ENCODE results near the gene S100A8. TPM values are rescaled to one million over a fixed set of nuclear protein-coding genes. Genes with fewer than 3 reads are reported as not detected.

S100A8 gene
- total RNA-seq, 2 donors from 2014 or later = 1.5 to 5.6 TPM

DNA sequence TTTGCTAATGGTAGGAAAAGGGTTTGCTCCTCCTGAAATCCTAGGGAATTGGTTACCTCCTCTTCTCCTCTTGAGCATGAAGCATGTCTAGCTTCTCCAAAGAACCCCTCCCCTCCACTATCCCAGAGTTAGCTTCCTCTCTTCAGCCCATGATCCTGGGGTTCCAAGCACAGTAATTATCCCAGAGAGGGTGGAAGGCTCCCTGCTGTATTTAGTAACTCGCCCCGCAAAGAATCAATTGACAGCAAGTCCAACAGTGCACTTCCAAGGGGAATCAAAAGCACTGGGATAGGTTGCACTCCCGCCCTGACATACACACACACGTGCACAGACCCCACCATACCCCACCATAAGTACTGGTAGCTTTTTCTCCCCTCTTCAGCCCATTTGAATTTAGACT, 3.1 kb downstream of the S100A8 start:
- Histone ChIP-seq H3K36me3 (no peaks in the 10 kb centered on the region), H3K4me3 (no peak overlapping the region), H3K27me3 (replicated peaks; ENCODE audit: insufficient read depth) (no peaks in the 10 kb centered on the region), H3K4me1 (replicated peaks) (no peaks in the 10 kb centered on the region), H3K27ac (no peak overlapping the region), H3K9me3 (no peaks in the 10 kb centered on the region)
- 85% methylated on average over 4 of the region's 4 CpGs for WGBS
- intact Hi-C loops (cut with DNase I) = no loop called here
- no peak for DNase-seq (ENCODE audit: low spot score)
- TF ChIP-seq POLR2A (IDR thresholded peaks at IDR 0.05) (no peak), POLR2AphosphoS5 (IDR thresholded peaks at IDR 0.05) (no peak)
- TF ChIP-seq, protein P1, sequence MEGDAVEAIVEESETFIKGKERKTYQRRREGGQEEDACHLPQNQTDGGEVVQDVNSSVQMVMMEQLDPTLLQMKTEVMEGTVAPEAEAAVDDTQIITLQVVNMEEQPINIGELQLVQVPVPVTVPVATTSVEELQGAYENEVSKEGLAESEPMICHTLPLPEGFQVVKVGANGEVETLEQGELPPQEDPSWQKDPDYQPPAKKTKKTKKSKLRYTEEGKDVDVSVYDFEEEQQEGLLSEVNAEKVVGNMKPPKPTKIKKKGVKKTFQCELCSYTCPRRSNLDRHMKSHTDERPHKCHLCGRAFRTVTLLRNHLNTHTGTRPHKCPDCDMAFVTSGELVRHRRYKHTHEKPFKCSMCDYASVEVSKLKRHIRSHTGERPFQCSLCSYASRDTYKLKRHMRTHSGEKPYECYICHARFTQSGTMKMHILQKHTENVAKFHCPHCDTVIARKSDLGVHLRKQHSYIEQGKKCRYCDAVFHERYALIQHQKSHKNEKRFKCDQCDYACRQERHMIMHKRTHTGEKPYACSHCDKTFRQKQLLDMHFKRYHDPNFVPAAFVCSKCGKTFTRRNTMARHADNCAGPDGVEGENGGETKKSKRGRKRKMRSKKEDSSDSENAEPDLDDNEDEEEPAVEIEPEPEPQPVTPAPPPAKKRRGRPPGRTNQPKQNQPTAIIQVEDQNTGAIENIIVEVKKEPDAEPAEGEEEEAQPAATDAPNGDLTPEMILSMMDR (IDR thresholded peaks at IDR 0.05) = no peak

DNA sequence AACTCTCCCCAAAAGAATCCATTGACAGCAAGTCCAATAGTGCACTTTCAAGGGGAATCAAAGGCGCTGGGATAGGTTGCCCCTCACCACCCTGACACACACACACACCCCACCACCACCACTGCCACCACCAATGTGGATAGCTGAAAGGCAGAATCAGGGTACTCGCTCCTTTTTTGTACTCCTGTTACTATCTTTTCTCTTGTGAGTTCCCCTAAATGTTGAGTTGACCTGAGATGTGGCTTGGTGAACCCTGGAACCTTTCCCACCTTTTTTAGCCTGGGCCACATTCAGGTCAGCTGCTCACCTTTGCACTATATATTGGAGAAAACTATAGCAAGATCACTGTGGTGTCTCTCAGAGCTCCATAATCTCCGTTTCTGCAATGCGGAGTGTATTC, 3.9 kb downstream of the S100A8 start:
- 97% methylated on average over 4 of the region's 4 CpGs for WGBS
- no peak overlapping the region for H3K27ac ChIP-seq
- TF ChIP-seq POLR2A (IDR thresholded peaks at IDR 0.05) = no peak
- no peak for TF ChIP-seq POLR2AphosphoS5 (IDR thresholded peaks at IDR 0.05)
- TF ChIP-seq, protein P1 (IDR thresholded peaks at IDR 0.05) = no peak

DNA sequence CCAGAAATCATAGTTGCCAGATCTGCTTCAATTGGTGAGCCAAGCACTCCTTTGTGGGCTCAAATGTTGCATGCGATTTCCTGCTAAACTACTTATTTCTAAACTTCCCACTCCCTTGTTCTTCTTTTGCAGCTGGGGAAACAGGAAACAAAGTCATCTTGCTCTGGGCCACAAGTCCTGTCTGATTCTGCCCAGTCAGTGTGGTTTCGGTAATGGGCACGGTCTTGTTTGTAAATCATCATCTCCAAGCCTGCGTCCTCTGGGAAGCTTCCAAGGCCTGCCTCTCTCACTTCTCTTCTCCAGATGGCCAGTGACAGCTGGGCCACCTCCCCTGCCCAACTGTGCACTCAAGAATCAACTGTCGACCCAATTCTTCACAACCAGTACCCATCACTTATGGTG, 4.4 kb downstream of the S100A8 start:
- Histone ChIP-seq H3K4me1 (replicated peaks) (no peaks in the 10 kb centered on the region), H3K9me3 (no peaks in the 10 kb centered on the region), H3K27ac (no peak overlapping the region), H3K27me3 (replicated peaks; ENCODE audit: insufficient read depth) (no peaks in the 10 kb centered on the region), H3K4me3 (no peak overlapping the region), H3K36me3 (no peaks in the 10 kb centered on the region)
- intact Hi-C loops (cut with DNase I) = no loop called here
- no peak for DNase-seq (ENCODE audit: low spot score)
- TF ChIP-seq, protein P1 (IDR thresholded peaks at IDR 0.05) = no peak
- TF ChIP-seq POLR2AphosphoS5 (IDR thresholded peaks at IDR 0.05) = no peak
- no peak for TF ChIP-seq POLR2A (IDR thresholded peaks at IDR 0.05)
- 65% methylated on average over 5 of the region's 5 CpGs for WGBS

More for the DNA sequence above, 3.9 kb downstream of the S100A8 start:
- H3K4me3 ChIP-seq = no peak overlapping the region
- intact Hi-C loops (cut with DNase I) = no loop called here
- no peaks in the 10 kb centered on the region for H3K27me3 ChIP-seq (replicated peaks; ENCODE audit: insufficient read depth)
- DNase-seq (ENCODE audit: low spot score) = no peak
- no peaks in the 10 kb centered on the region for H3K9me3 ChIP-seq
- no peaks in the 10 kb centered on the region for H3K36me3 ChIP-seq
- no peaks in the 10 kb centered on the region for H3K4me1 ChIP-seq (replicated peaks)

DNA sequence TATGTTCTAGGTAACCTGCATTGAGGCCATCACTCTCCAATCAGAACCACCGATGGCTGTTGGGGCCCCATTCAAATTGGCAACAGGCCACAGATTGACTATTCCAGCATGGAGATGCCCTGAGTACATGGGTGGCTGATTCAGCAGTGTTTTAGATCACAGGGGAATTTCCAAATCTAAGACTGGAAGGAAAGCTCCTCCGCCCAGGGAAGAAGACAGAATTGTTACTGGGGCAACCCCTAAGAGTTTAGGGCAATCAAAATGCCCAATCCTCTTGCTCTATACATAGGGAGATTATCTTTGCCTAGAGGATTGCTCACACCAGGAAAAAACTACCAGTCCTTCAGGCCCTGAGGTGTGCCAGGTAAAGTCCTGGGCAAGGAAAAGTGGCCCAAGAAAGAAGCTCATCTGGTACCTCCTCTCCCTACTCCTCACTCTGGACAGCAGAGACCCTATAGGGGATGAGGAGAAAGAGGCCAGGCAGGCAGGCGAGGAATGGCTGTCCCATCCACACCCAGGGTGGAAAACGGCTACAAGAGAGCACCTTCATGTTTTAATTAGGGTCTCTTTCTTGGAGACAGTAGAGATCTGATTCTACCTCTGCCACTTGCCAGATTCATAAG, 5.8 kb downstream of the S100A8 start:
- TF ChIP-seq POLR2AphosphoS5 (IDR thresholded peaks at IDR 0.05) (no peak), POLR2A (IDR thresholded peaks at IDR 0.05) (no peak)
- TF ChIP-seq, protein P1 (IDR thresholded peaks at IDR 0.05) = no peak
- H3K36me3 ChIP-seq = no peaks in the 10 kb centered on the region
- no peak overlapping the region for H3K27ac ChIP-seq
- H3K4me1 ChIP-seq (replicated peaks) = no peaks in the 10 kb centered on the region
- no peak overlapping the region for H3K4me3 ChIP-seq
- intact Hi-C loops (cut with DNase I) = no loop called here
- WGBS = 76% methylated on average over 4 of the region's 4 CpGs
- H3K27me3 ChIP-seq (replicated peaks; ENCODE audit: insufficient read depth) = no peaks in the 10 kb centered on the region
- DNase-seq (ENCODE audit: low spot score) = no peak
- H3K9me3 ChIP-seq = no peaks in the 10 kb centered on the region

DNA sequence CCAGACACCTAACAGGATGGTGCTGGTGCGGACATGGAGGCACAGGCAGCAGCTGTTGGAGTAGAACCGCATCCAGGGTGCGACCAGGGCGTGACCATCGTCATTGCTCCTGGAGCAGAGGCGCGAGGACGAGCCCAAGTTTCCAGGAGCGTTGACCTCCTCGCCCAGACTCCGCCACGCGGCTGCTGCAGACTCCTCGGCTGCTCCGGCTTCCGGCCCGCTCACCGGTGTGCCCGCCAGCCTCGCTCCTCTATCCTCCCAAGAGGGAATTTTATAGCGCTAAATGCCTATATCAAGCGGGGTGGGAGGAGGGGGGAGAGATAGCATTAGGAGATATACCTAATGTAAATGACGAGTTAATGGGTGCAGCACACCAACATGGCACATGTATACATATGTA, 10.2 kb downstream of the S100A8 start:
- no peaks in the 10 kb centered on the region for H3K9me3 ChIP-seq
- 95% methylated on average over 23 of the region's 23 CpGs for WGBS

More for the DNA sequence above, 10.2 kb downstream of the S100A8 start:
- intact Hi-C loops (cut with DNase I) = no loop called here
- Histone ChIP-seq H3K4me3 (no peak overlapping the region), H3K27me3 (replicated peaks; ENCODE audit: insufficient read depth) (no peaks in the 10 kb centered on the region), H3K36me3 (no peaks in the 10 kb centered on the region), H3K4me1 (replicated peaks) (no peaks in the 10 kb centered on the region), H3K27ac (no peak overlapping the region)
- TF ChIP-seq POLR2AphosphoS5 (IDR thresholded peaks at IDR 0.05) = no peak
- TF ChIP-seq, protein P1 (IDR thresholded peaks at IDR 0.05) = no peak
- TF ChIP-seq POLR2A (IDR thresholded peaks at IDR 0.05) = no peak
- no peak for DNase-seq (ENCODE audit: low spot score)
